Nephron (organoid): Measurements from ENCODE around the gene MTSS2.

ENCODE experiments used
- H3K27ac Mint-ChIP-seq, 3 experiments: 2 replicates each; pipeline ENCODE4 v1.8.0; 2020; ENCODE audit warnings: mixed read lengths in 3 of 3, mild to moderate bottlenecking in 2 of 3, moderate library complexity in 1 of 3
- H3K27me3 Mint-ChIP-seq: 2 replicates; pipeline ENCODE4 v1.8.0; 2021; ENCODE audit warnings: low read depth, mild to moderate bottlenecking, moderate library complexity, mixed read lengths
- H3K36me3 Mint-ChIP-seq: 2 replicates; pipeline ENCODE4 v1.8.0; 2020; ENCODE audit warnings: low read depth, mixed read lengths
- H3K4me1 Mint-ChIP-seq: 2 replicates; pipeline ENCODE4 v1.8.0; 2020; ENCODE audit warnings: mixed read lengths
- H3K4me3 Mint-ChIP-seq, 3 experiments: 2 replicates each; pipeline ENCODE4 v1.8.0; 2020; ENCODE audit warnings: mild to moderate bottlenecking in 3 of 3, mixed read lengths in 3 of 3, moderate library complexity in 2 of 3
- H3K9me3 Mint-ChIP-seq: 2 replicates; pipeline ENCODE4 v1.8.0; 2020; ENCODE audit warnings: mixed read lengths
- TF ChIP-seq, protein P1 (sequence below), 3 experiments: fragments of 200-600 bp; sonication (generic); IDR thresholded peaks; one replicate each; pipeline ENCODE4 v1.5.0; 2021; ENCODE audit warnings: antibody characterized with exemption in 3 of 3; ENCODE audit not compliant: unreplicated experiment in 3 of 3

Gene MTSS2

DNA sequence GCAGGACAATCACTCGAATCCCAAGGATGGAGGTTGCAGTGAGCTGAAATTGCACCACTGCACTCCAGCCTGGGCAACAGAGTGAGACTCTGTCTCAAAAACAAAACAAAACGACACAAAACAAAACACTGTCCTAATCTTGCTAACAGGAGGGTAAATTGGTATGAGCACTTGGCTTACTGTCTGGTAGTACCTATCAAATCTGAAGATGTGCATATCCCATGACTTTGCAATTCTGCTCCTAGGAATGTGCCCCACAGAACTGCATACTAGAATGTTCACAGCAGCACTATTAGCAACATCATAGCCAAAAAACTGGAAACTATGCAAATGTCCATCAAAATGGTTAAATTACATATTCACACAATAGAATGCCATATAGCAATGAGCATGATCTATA is 15.7 kb downstream of the MTSS2 start:
- H3K27ac Mint-ChIP-seq, result no peak overlapping the region
- TF ChIP-seq, protein P1, sequence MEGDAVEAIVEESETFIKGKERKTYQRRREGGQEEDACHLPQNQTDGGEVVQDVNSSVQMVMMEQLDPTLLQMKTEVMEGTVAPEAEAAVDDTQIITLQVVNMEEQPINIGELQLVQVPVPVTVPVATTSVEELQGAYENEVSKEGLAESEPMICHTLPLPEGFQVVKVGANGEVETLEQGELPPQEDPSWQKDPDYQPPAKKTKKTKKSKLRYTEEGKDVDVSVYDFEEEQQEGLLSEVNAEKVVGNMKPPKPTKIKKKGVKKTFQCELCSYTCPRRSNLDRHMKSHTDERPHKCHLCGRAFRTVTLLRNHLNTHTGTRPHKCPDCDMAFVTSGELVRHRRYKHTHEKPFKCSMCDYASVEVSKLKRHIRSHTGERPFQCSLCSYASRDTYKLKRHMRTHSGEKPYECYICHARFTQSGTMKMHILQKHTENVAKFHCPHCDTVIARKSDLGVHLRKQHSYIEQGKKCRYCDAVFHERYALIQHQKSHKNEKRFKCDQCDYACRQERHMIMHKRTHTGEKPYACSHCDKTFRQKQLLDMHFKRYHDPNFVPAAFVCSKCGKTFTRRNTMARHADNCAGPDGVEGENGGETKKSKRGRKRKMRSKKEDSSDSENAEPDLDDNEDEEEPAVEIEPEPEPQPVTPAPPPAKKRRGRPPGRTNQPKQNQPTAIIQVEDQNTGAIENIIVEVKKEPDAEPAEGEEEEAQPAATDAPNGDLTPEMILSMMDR (IDR thresholded peaks at IDR 0.05; ENCODE audit: unreplicated experiment in 3 of 3), result no peak
- peaks cover 17% of the 10 kb centered on the region for H3K4me1 Mint-ChIP-seq
- no peak overlapping the region for H3K4me3 Mint-ChIP-seq
- H3K27me3 Mint-ChIP-seq, result no peaks in the 10 kb centered on the region
- peaks cover 93% of the 10 kb centered on the region for H3K36me3 Mint-ChIP-seq
- H3K9me3 Mint-ChIP-seq, result peaks cover 15% of the 10 kb centered on the region

DNA sequence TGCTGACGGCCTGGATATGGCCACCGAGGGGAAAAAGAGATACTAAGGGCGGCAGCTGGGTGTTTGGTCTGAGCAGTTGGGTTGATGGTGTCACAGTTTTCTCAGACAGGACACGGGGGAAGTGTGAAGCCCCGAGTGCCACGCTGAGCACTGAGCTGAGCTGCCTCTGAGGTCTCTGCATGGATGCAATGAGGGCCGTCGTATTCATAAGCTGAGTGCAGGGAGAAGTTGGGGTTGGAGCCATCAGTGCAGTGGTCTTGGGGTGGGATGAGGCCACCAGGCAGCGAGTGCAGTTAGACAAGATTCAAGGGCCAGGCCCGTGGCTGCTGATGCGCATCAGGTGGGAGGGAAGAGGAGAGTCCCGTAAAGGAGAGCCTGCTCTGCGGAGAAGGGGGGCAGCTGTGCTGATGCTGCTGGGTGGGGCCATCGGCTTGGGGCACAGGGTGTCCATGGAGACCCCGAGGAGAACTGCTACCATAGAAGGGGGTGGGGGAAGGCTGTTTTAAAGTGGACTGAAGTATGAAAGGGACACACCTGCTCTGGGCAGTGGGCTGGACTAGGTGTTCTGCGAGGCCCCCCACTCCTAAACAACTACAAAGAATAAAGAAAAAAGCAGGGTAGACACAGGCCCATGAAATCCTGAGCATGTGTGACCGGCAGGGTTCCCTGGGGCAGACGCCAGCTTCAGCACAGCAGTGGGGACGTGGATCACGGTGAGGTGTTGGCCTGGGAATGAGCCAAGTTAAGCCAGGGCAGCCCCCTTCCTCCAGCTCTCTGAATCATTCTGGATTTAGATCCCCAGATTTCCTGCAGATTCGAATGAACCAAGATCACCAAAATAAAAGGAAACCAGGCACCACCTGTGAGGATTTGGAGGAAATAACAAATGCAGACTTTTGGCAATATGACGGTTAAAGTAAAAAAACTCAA is 19.8 kb downstream of the MTSS2 start:
- Mint-ChIP-seq H3K27ac (no peak overlapping the region), H3K9me3 (peaks cover 15% of the 10 kb centered on the region), H3K36me3 (peaks cover 61% of the 10 kb centered on the region), H3K27me3 (no peaks in the 10 kb centered on the region), H3K4me3 (no peak overlapping the region), H3K4me1 (peaks cover 20% of the 10 kb centered on the region)
- TF ChIP-seq, protein P1 (IDR thresholded peaks at IDR 0.05; ENCODE audit: unreplicated experiment in 3 of 3), result no peak

DNA sequence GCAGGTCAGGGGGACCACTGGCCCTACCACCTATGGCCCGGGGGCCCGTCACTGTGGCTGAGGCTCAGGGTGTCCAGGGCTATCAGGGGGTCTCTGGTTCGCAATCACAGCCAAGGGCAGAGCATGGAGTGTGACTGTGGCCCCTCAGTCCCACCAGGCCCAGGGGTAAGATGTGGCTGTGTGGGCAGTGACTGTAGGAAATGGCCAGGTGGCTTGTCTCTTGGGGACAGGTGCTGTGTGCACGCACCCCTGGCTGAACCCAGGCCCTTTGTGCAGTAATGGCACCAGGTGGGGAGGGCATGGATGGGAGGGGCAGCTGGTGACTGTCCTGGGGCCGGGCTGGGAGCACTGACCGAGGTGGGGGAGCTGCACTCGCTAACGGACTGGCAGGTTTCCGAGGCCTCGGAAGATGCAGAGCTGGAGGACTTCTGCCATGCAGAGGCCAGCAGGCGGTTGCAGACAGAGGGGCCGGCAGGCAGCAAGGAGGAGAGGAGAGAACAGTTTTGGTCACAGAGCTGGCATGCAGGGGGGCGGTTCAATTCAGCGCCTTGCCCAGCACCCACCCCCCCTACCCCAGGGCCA is 20.6 kb downstream of the MTSS2 start:
- H3K36me3 Mint-ChIP-seq, result peaks cover 52% of the 10 kb centered on the region
- TF ChIP-seq, protein P1 (IDR thresholded peaks at IDR 0.05; ENCODE audit: unreplicated experiment in 3 of 3), result no peak
- H3K4me3 Mint-ChIP-seq, result no peak overlapping the region
- H3K4me1 Mint-ChIP-seq, result peaks cover 20% of the 10 kb centered on the region
- no peak overlapping the region for H3K27ac Mint-ChIP-seq
- no peaks in the 10 kb centered on the region for H3K27me3 Mint-ChIP-seq
- peaks cover 11% of the 10 kb centered on the region for H3K9me3 Mint-ChIP-seq

DNA sequence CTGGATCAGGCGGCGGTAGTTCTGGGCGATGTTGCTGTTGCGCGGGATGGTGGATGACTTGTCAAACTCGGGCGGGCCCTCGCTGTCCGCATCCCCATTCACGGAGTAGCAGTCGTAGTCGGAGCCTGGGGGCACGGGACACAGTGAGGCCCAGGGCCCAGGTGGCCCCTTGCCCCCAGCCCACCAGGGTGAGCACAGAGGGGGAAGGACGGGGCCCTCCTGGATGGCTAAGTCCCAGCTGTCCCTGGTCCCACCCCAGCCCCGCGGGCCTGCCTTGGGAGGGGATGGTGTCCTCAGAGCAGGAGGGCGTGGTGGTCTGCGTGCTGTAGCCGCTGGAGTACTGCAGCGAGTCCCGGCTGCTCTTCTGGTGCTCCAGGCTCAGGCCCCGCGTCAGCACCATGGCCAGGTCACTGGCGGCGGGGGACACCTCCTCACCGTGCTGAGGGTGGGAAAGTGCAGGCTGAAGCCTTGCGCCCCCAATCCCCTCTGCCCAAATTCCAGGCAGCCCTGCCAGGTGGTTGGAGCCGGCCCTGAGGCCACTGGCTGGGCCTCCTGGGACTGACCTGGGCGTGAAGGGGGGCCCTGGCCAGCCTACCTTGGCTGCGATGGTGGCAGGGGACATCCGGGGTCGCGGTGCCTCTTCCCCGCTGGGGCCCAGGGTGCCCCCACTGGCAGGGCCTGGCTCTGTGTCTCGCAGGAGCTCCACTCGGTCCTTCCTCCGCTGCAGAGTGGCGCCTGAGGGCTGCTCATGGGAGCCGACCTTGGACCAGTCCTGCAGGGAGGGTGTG is 21.3 kb downstream of the MTSS2 start:
- Mint-ChIP-seq H3K4me3 (no peak overlapping the region), H3K27ac (no peak overlapping the region), H3K9me3 (peaks cover 10% of the 10 kb centered on the region), H3K4me1 (peaks cover 20% of the 10 kb centered on the region), H3K27me3 (no peaks in the 10 kb centered on the region), H3K36me3 (peaks cover 45% of the 10 kb centered on the region)
- TF ChIP-seq, protein P1 (IDR thresholded peaks at IDR 0.05; ENCODE audit: unreplicated experiment in 3 of 3), result no peak

DNA sequence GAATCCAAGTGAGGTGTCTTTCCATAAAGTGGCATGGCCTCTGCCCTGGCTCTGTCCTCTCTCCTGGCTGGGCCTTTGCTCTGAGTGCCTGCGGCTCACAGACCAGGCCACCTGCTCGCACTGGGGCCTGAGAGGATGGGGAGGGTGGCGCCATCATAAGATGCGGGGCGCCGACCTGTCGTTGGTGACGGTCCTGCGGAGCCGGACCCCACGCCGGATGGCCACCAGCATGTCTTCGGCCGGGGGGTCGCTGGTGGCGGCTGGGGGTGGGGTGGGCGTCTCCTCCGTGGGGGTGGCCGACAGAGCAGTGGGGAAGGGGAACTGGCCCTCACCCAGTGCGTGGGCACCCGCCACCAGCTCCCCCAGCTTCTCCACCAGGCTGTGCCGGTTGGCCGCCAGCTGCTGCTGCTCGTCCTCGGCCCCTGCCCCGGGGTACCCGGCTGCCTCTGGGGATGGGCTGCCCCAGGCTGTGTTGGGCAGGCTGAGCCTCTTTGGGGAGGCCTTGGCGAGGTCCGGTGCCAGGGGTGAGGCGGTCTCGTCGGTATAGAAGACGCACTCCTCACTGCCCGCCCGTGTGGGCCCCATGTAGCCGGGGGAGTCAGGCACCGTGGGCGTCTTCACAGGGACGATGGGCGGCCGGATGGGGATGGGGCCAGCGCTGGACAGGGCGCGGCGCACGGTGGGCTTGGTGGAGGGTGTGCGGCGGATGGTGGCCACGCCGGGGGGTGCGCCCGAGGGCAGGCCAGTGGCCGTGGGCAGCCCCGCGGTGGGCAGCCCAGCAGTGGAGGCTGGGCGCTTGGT is 22.1 kb downstream of the MTSS2 start:
- H3K36me3 Mint-ChIP-seq, result peaks cover 37% of the 10 kb centered on the region

More for the DNA sequence above, 22.1 kb downstream of the MTSS2 start:
- TF ChIP-seq, protein P1 (IDR thresholded peaks at IDR 0.05; ENCODE audit: unreplicated experiment in 3 of 3), result no peak
- H3K4me1 Mint-ChIP-seq, result peaks cover 20% of the 10 kb centered on the region
- no peak overlapping the region for H3K4me3 Mint-ChIP-seq
- H3K27ac Mint-ChIP-seq, result no peak overlapping the region
- H3K9me3 Mint-ChIP-seq, result peaks cover 6% of the 10 kb centered on the region
- H3K27me3 Mint-ChIP-seq, result no peaks in the 10 kb centered on the region
